UCSD-AML1 (cell line): ENCODE results near the gene TP63.
"Not testable (repeated sequence)": the region's sequence is repeated elsewhere in the genome, so short reads cannot be mapped to it uniquely, and the experiment has no call there.

Source experiments
- DNase-seq: peaks from one replicate; lab custom pipeline; 2025; ENCODE audit not compliant: unreplicated experiment; lab: John Stamatoyannopoulos, UW

The TP63 gene

GRCh38 chr3:189720736-189721417 lies 89.7 kb downstream of the TP63 start:
- DNase-seq = no peak

GRCh38 chr3:189721873-189722665 lies 90.9 kb downstream of the TP63 start:
- DNase-seq = no peak

- no peak for DNase-seq
Observed at GRCh38 chr3:189724356-189724755, 93.2 kb downstream of the TP63 start.

- DNase-seq = no peak
Observed at GRCh38 chr3:189726277-189726676, 95.1 kb downstream of the TP63 start.

GRCh38 chr3:189727158-189727557 lies 96.0 kb downstream of the TP63 start:
- no peak for DNase-seq

- DNase-seq = no peak
Observed at GRCh38 chr3:189727898-189728297, 96.7 kb downstream of the TP63 start.

GRCh38 chr3:189728915-189729314 lies 97.7 kb downstream of the TP63 start:
- no peak for DNase-seq

- no peak for DNase-seq
Observed at GRCh38 chr3:189734061-189734460, 102.9 kb downstream of the TP63 start.

GRCh38 chr3:189735913-189736312 lies 104.7 kb downstream of the TP63 start:
- no peak for DNase-seq

GRCh38 chr3:189737071-189737470 lies 105.9 kb downstream of the TP63 start:
- no peak for DNase-seq

GRCh38 chr3:189737619-189738018 lies 106.4 kb downstream of the TP63 start:
- DNase-seq = no peak

- no peak for DNase-seq
Observed at GRCh38 chr3:189739378-189739777, 108.2 kb downstream of the TP63 start.

GRCh38 chr3:189740156-189740555 lies 109.0 kb downstream of the TP63 start:
- DNase-seq = no peak

GRCh38 chr3:189744235-189744634 lies 113.0 kb downstream of the TP63 start:
- no peak for DNase-seq

GRCh38 chr3:189745622-189746021 lies 114.4 kb downstream of the TP63 start:
- DNase-seq = no peak

GRCh38 chr3:189748046-189748445 lies 116.9 kb downstream of the TP63 start:
- no peak for DNase-seq

GRCh38 chr3:189750972-189751371 lies 119.8 kb downstream of the TP63 start:
- not testable (repeated sequence) for DNase-seq

- no peak for DNase-seq
Observed at GRCh38 chr3:189754356-189754755, 123.2 kb downstream of the TP63 start.

- DNase-seq = no peak
Observed at GRCh38 chr3:189756582-189757078, 125.4 kb downstream of the TP63 start.

GRCh38 chr3:189758186-189758585 lies 127.0 kb downstream of the TP63 start:
- DNase-seq = no peak

GRCh38 chr3:189766416-189766815 lies 135.2 kb downstream of the TP63 start:
- DNase-seq = no peak

- no peak for DNase-seq
Observed at GRCh38 chr3:189771842-189772450, 140.8 kb downstream of the TP63 start.
